ENCODE data around the gene FAM83B.
A peak's percentile ranks its signal among the peaks of the same experiment; 100 is the strongest.
"Not testable (repeated sequence)": the region's sequence is repeated elsewhere in the genome, so short reads cannot be mapped to it uniquely, and the experiment has no call there.

Gene FAM83B

GRCh38 chr6:54846243-54846856 lies at the start of gene FAM83B:
Gene FAM83B (plus strand): TSS chr6:54846771. CDS start chr6:54870247, 23,476 bp downstream.
- DNase-seq (ENCODE audit: low read depth) = no peak

GRCh38 chr6:54796918-54797317 lies 49.7 kb upstream of the FAM83B start:
- DNase-seq (ENCODE audit: low read depth) = not testable (repeated sequence)

GRCh38 chr6:54800050-54800600 lies 46.4 kb upstream of the FAM83B start:
- DNase-seq (ENCODE audit: low read depth) = no peak

- DNase-seq (ENCODE audit: low read depth) = no peak
Observed at GRCh38 chr6:54801244-54801643, 45.3 kb upstream of the FAM83B start.

- DNase-seq (ENCODE audit: low read depth) = peak; percentile 77
Observed at GRCh38 chr6:54801669-54802068, 44.9 kb upstream of the FAM83B start.

- DNase-seq (ENCODE audit: low read depth) = peak; percentile 33
Observed at GRCh38 chr6:54802775-54803634, 43.6 kb upstream of the FAM83B start.

GRCh38 chr6:54805077-54805476 lies 41.5 kb upstream of the FAM83B start:
- DNase-seq (ENCODE audit: low read depth) = no peak

GRCh38 chr6:54810147-54810546 lies 36.4 kb upstream of the FAM83B start:
- DNase-seq (ENCODE audit: low read depth) = no peak

GRCh38 chr6:54813892-54814291 lies 32.7 kb upstream of the FAM83B start:
- no peak for DNase-seq (ENCODE audit: low read depth)

- DNase-seq (ENCODE audit: low read depth) = no peak
Observed at GRCh38 chr6:54817236-54817635, 29.3 kb upstream of the FAM83B start.

- no peak for DNase-seq (ENCODE audit: low read depth)
Observed at GRCh38 chr6:54817834-54818233, 28.7 kb upstream of the FAM83B start.

GRCh38 chr6:54824225-54824624 lies 22.3 kb upstream of the FAM83B start:
- DNase-seq (ENCODE audit: low read depth) = not testable (repeated sequence)

GRCh38 chr6:54827010-54827409 lies 19.6 kb upstream of the FAM83B start:
- no peak for DNase-seq (ENCODE audit: low read depth)

GRCh38 chr6:54830216-54830615 lies 16.4 kb upstream of the FAM83B start:
- no peak for DNase-seq (ENCODE audit: low read depth)

GRCh38 chr6:54835176-54835575 lies 11.4 kb upstream of the FAM83B start:
- no peak for DNase-seq (ENCODE audit: low read depth)

GRCh38 chr6:54846857-54847674 lies 495 bp downstream of the FAM83B start:
- no peak for DNase-seq (ENCODE audit: low read depth)

GRCh38 chr6:54847799-54848597 lies 1.4 kb downstream of the FAM83B start:
- DNase-seq (ENCODE audit: low read depth) = no peak

- DNase-seq (ENCODE audit: low read depth) = no peak
Observed at GRCh38 chr6:54850114-54850513, 3.5 kb downstream of the FAM83B start.

- no peak for DNase-seq (ENCODE audit: low read depth)
Observed at GRCh38 chr6:54856129-54856528, 9.6 kb downstream of the FAM83B start.

- DNase-seq (ENCODE audit: low read depth) = no peak
Observed at GRCh38 chr6:54860132-54860531, 13.6 kb downstream of the FAM83B start.

GRCh38 chr6:54860739-54861138 lies 14.2 kb downstream of the FAM83B start:
- DNase-seq (ENCODE audit: low read depth) = no peak

All from fibroblast of the conjunctiva (primary cell).